SU-DHL-6 (cell line): Measurements from ENCODE around the gene PRMT3.

Source experiments
- EZH2phosphoT487 ChIP-seq: fragments of 200-600 bp; sonication (generic), shearing (Covaris generic); conservative IDR thresholded peaks from 2 replicates; pipeline ENCODE4 v1.6.1; 2018; ENCODE audit warnings: mild to moderate bottlenecking, antibody characterized with exemption, low read length, moderate library complexity, mixed read lengths
- TF ChIP-seq, protein P1 (sequence below): fragments of 200-600 bp; sonication (generic); IDR thresholded peaks from one replicate; pipeline ENCODE4 v1.5.1; 2017; ENCODE audit warnings: antibody characterized with exemption, mild to moderate bottlenecking, low read length, moderate library complexity; ENCODE audit not compliant: insufficient read depth, poor library complexity, severe bottlenecking

DNA sequence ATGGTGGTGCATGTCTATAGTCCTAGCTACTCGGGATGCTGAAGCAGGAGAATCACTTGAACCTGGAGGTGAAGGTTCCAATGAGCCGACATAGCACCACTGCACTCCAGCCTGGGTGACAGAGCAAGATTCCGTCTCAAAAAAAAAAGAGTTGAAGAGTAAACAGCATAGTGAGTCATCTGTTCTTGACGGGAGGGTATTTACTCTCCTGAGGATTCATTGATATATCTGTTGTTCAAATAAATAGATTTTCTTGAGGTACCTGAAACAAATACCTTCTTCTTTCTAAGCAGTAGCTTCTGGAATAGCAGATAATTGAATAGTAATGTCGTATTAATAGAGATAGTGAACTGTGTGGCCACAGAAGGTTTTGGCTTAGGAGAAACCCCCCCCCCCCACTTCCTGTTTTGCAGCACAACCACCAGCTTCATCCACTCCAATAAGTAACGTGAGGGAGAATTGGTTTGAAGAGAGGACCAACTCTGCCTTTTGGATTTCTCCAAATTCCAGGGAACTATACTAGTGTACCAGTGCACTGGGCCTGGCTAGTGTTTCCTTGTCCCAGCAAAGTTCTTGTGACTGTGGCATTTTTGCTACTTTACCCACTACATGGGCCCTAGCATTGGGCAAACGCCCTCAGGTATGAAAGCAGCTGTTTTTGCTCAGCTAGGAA, 90.0 kb downstream of the PRMT3 start:
- TF ChIP-seq, protein P1, sequence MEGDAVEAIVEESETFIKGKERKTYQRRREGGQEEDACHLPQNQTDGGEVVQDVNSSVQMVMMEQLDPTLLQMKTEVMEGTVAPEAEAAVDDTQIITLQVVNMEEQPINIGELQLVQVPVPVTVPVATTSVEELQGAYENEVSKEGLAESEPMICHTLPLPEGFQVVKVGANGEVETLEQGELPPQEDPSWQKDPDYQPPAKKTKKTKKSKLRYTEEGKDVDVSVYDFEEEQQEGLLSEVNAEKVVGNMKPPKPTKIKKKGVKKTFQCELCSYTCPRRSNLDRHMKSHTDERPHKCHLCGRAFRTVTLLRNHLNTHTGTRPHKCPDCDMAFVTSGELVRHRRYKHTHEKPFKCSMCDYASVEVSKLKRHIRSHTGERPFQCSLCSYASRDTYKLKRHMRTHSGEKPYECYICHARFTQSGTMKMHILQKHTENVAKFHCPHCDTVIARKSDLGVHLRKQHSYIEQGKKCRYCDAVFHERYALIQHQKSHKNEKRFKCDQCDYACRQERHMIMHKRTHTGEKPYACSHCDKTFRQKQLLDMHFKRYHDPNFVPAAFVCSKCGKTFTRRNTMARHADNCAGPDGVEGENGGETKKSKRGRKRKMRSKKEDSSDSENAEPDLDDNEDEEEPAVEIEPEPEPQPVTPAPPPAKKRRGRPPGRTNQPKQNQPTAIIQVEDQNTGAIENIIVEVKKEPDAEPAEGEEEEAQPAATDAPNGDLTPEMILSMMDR = no peak
- no peak for TF ChIP-seq EZH2phosphoT487
